ENCODE results near the gene BMPR1A. TPM values are rescaled to one million over a fixed set of nuclear protein-coding genes. Genes with fewer than 3 reads are reported as not detected.

The BMPR1A gene
- 10 to 100 TPM; 69.4 to 96.4 TPM for total RNA-seq
- polyA plus RNA-seq (2013, experiment 1 of 2): 40.2 TPM
- 38.8 TPM for polyA plus RNA-seq (2013, experiment 2 of 2)
- long read RNA-seq, experiment 1, full-length matches to known transcripts: 3 of 20 reads
- long read RNA-seq, experiment 1, partial matches to known transcripts: 3 of 20 reads
- long read RNA-seq, experiment 1, other reads (novel, unspliced or antisense): 14 of 20 reads
- long read RNA-seq, experiment 2, full-length matches to known transcripts: 52 of 80 reads
- long read RNA-seq, experiment 2, partial matches to known transcripts: 8 of 80 reads
- long read RNA-seq, experiment 2, other reads (novel, unspliced or antisense): 20 of 80 reads
- long read RNA-seq, experiment 3, full-length matches to known transcripts: 133 of 217 reads
- long read RNA-seq, experiment 3, partial matches to known transcripts: 11 of 217 reads
- long read RNA-seq, experiment 3, other reads (novel, unspliced or antisense): 73 of 217 reads
- long read RNA-seq, experiment 4, partial matches to known transcripts: 7 of 9 reads
- long read RNA-seq, experiment 4, other reads (novel, unspliced or antisense): 2 of 9 reads

GRCh38 chr10:86756511-86757112 is at the start of gene BMPR1A:
Gene BMPR1A (plus strand): TSS chr10:86756619. CDS start chr10:86876019, 119,400 bp downstream.
- Histone ChIP-seq H3K9ac (ENCODE audit: extremely low read depth, low read length, poor library complexity, severe bottlenecking) (peak within 1 kb of the TSS; percentile 97), H3K9me3 (ENCODE audit: control insufficient read depth, low read length) (no peaks in the 10 kb centered on the region), H3K27me3 (ENCODE audit: control insufficient read depth, insufficient read depth, low read length, poor library complexity, severe bottlenecking) (no peaks in the 10 kb centered on the region), H3K4me1 (ENCODE audit: control insufficient read depth, insufficient read depth, low read length) (no peaks in the 10 kb centered on the region), H3K4me3 (ENCODE audit: low read length) (peak within 1 kb of the TSS; percentile 100), H3K36me3 (ENCODE audit: control insufficient read depth, insufficient read depth, low read length) (peaks cover 4% of the 10 kb centered on the region), H3K27ac (ENCODE audit: low read depth, low read length) (peak within 1 kb of the TSS; percentile 95)
- H3K27me3 Mint-ChIP-seq (ENCODE audit: insufficient read depth): no peaks in the 10 kb centered on the region
- no peaks in the 10 kb centered on the region for H3K36me3 Mint-ChIP-seq (ENCODE audit: low read depth)
- WGBS, 2 experiments (ENCODE audit: insufficient coverage in 1 of 2, insufficient read length in 1 of 2): 0% methylated on average over 15 to 82 of the region's 85 CpGs
- H3K4me3 Mint-ChIP-seq: peak within 1 kb of the TSS; percentile 93
- H3K4me1 Mint-ChIP-seq: peaks cover 32% of the 10 kb centered on the region
- DNase-seq: peak; percentile 98
- no peak for TF ChIP-seq CTCF (conservative IDR thresholded peaks at IDR 0.05)
- no peaks in the 10 kb centered on the region for H3K9me3 Mint-ChIP-seq
- peak within 1 kb of the TSS; percentile 97 for H3K27ac Mint-ChIP-seq

- H3K4me3 Mint-ChIP-seq: no peak overlapping the region
- H3K27ac Mint-ChIP-seq: peak overlapping the region; percentile 44
- H3K36me3 ChIP-seq (ENCODE audit: control insufficient read depth, insufficient read depth, low read length): no peaks in the 10 kb centered on the region
- H3K4me1 Mint-ChIP-seq: peaks cover 17% of the 10 kb centered on the region
- H3K36me3 Mint-ChIP-seq (ENCODE audit: low read depth): no peaks in the 10 kb centered on the region
- no peaks in the 10 kb centered on the region for H3K9me3 Mint-ChIP-seq
- DNase-seq: no peak
- H3K4me3 ChIP-seq (ENCODE audit: low read length): no peak overlapping the region
- no peaks in the 10 kb centered on the region for H3K9me3 ChIP-seq (ENCODE audit: control insufficient read depth, low read length)
- no peak overlapping the region for H3K27ac ChIP-seq (ENCODE audit: low read depth, low read length)
- no peaks in the 10 kb centered on the region for H3K27me3 Mint-ChIP-seq (ENCODE audit: insufficient read depth)
- no peaks in the 10 kb centered on the region for H3K4me1 ChIP-seq (ENCODE audit: control insufficient read depth, insufficient read depth, low read length)
- H3K9ac ChIP-seq (ENCODE audit: extremely low read depth, low read length, poor library complexity, severe bottlenecking): no peak overlapping the region
- 100% methylated on average over 1 of the region's 1 CpG; no CpG with 5 or more reads in 1 of the 2 experiments for WGBS, 2 experiments (ENCODE audit: insufficient coverage in 1 of 2, insufficient read length in 1 of 2)
- no peak for TF ChIP-seq CTCF (conservative IDR thresholded peaks at IDR 0.05)
- H3K27me3 ChIP-seq (ENCODE audit: control insufficient read depth, insufficient read depth, low read length, poor library complexity, severe bottlenecking): no peaks in the 10 kb centered on the region
Observed at GRCh38 chr10:86706977-86707376, 49.4 kb upstream of the BMPR1A start.

DNA sequence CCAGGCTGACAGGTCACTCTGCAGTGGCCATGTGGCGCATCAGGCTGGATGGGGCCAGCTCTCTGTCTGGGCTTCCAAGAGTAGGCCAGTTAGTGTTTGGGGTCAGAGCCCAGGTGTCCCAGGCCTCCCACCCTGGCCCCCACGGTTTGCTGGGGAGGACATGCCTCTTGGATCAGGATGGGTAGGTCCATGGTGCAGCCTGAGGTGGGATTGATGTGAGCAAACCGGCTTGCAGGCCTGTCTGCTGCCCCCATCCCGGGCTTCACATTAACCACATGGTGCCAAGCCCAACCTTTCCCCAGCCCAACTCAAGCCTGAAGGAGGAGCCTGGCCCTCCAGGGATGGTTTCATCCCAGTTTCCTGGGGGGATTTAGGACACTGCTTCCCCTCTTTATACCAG is 48.9 kb upstream of the BMPR1A start:
- H3K27me3 ChIP-seq (ENCODE audit: control insufficient read depth, insufficient read depth, low read length, poor library complexity, severe bottlenecking): no peaks in the 10 kb centered on the region
- no peaks in the 10 kb centered on the region for H3K36me3 ChIP-seq (ENCODE audit: control insufficient read depth, insufficient read depth, low read length)
- no peaks in the 10 kb centered on the region for H3K36me3 Mint-ChIP-seq (ENCODE audit: low read depth)
- H3K27me3 Mint-ChIP-seq (ENCODE audit: insufficient read depth): no peaks in the 10 kb centered on the region
- H3K4me1 ChIP-seq (ENCODE audit: control insufficient read depth, insufficient read depth, low read length): no peaks in the 10 kb centered on the region
- 61 to 74% methylated on average over 2 to 4 of the region's 4 CpGs for WGBS, 2 experiments (ENCODE audit: insufficient coverage in 1 of 2, insufficient read length in 1 of 2)
- no peak overlapping the region for H3K4me3 ChIP-seq (ENCODE audit: low read length)
- H3K4me3 Mint-ChIP-seq: no peak overlapping the region
- H3K9ac ChIP-seq (ENCODE audit: extremely low read depth, low read length, poor library complexity, severe bottlenecking): no peak overlapping the region
- no peak for TF ChIP-seq CTCF (conservative IDR thresholded peaks at IDR 0.05)
- no peaks in the 10 kb centered on the region for H3K9me3 ChIP-seq (ENCODE audit: control insufficient read depth, low read length)
- no peak overlapping the region for H3K27ac ChIP-seq (ENCODE audit: low read depth, low read length)
- H3K27ac Mint-ChIP-seq: no peak overlapping the region
- peak; percentile 63 for DNase-seq
- peaks cover 21% of the 10 kb centered on the region for H3K4me1 Mint-ChIP-seq
- no peaks in the 10 kb centered on the region for H3K9me3 Mint-ChIP-seq
